ENCODE results near the gene ATF7. TPM values are rescaled to one million over a fixed set of nuclear protein-coding genes. Genes with fewer than 3 reads are reported as not detected.

The ATF7 gene
- total and polyA plus RNA-seq, 2 donors (not counting 3 experiments of a cell fraction or from before 2014, with no cell fraction given) = 36.0 to 68.5 TPM

DNA sequence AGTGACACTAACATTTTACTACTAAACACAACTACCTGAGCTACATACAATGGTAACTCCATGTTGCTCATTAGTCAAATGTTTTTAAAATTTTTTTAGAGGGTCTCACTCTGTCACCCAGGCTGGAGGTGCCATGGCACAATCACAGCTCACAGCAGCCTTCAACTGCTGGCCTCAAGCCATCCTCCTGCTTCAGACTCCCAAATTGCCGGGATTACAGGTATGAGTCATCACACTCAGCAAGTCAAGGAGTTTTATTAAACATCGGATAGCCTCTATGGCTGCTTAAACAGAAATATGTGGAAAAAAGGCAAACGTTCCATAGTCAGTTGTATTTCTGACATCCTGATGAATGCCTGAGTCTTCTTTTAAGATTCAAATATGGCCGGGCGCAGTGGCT is 107.8 kb downstream of the ATF7 start:
- intact Hi-C loops (cut with micrococcal nuclease) (no loop called here), dilution Hi-C loops (cut with MboI; ENCODE audit: extremely low pct_ligation_motif_present, low sequenced_read_pairs) (no loop called here)
- DNase-seq (ENCODE audit: low read depth, low spot score) (no peak), FAIRE-seq (no peak)
- Histone ChIP-seq H3K27me3 (ENCODE audit: control insufficient read depth in 2 of 2, insufficient read depth in 2 of 2, low read length in 2 of 2) (no peaks in the 10 kb centered on the region), H3K27ac (ENCODE audit: insufficient read depth, low read depth, low read length) (no peak overlapping the region), H3K4me2 (ENCODE audit: insufficient read depth, low read length) (no peak overlapping the region), H3K4me1 (ENCODE audit: control insufficient read depth, extremely low read depth, insufficient read depth, low read length) (no peaks in the 10 kb centered on the region), H3K9me3 (replicated peaks; ENCODE audit: control insufficient read depth, insufficient read depth, low read length) (no peaks in the 10 kb centered on the region), H4K20me1 (replicated peaks; ENCODE audit: control insufficient read depth, extremely low read depth, insufficient read depth, low read length) (no peaks in the 10 kb centered on the region), H3K79me2 (ENCODE audit: control insufficient read depth, insufficient read depth, low read length) (no peaks in the 10 kb centered on the region), H3K4me3 (replicated peaks in 1 of 3; ENCODE audit: insufficient read depth in 1 of 3, low read depth in 1 of 3, low read length in 3 of 3) (no peak overlapping the region), H2AFZ (ENCODE audit: low read depth, low read length) (no peak overlapping the region), H3K9me1 (replicated peaks; ENCODE audit: control insufficient read depth, extremely low read depth, insufficient read depth, low read length) (no peaks in the 10 kb centered on the region), H3K36me3 (ENCODE audit: control insufficient read depth in 2 of 2, extremely low read depth in 1 of 2, insufficient read depth in 2 of 2, low read length in 2 of 2) (peaks cover 25 to 35% of the 10 kb centered on the region in 2 experiments), H3K9ac (replicated peaks; ENCODE audit: extremely low read depth, insufficient read depth, low read length) (no peak overlapping the region)
- BruUV-seq (replicated peaks) = no TSS peak
- POLR2A ChIA-PET = no interaction called here
- CTCF ChIA-PET = interaction anchor here (0.9 to 1.1 kb wide), 2 partner anchors 10 to 158 kb away, joined by 3 to 4 read pairs; partner anchors contain the start of gene ATP5MC2
- TF ChIP-seq FOS (IDR thresholded peaks at IDR 0.05; ENCODE audit: borderline replicate concordance, insufficient read depth, low read length) = no peak
- TF ChIP-seq, protein P1, sequence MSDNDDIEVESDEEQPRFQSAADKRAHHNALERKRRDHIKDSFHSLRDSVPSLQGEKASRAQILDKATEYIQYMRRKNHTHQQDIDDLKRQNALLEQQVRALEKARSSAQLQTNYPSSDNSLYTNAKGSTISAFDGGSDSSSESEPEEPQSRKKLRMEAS (IDR thresholded peaks at IDR 0.05; ENCODE audit: insufficient read depth, insufficient read length) = no peak
- no peak for TF ChIP-seq EZH2 (IDR thresholded peaks at IDR 0.05; ENCODE audit: borderline replicate concordance, low read depth, low read length, severe bottlenecking)
- TF ChIP-seq POLR2AphosphoS5 (IDR thresholded peaks at IDR 0.05; ENCODE audit: insufficient read depth, low read depth, low read length) = no peak
- TF ChIP-seq, protein P2, sequence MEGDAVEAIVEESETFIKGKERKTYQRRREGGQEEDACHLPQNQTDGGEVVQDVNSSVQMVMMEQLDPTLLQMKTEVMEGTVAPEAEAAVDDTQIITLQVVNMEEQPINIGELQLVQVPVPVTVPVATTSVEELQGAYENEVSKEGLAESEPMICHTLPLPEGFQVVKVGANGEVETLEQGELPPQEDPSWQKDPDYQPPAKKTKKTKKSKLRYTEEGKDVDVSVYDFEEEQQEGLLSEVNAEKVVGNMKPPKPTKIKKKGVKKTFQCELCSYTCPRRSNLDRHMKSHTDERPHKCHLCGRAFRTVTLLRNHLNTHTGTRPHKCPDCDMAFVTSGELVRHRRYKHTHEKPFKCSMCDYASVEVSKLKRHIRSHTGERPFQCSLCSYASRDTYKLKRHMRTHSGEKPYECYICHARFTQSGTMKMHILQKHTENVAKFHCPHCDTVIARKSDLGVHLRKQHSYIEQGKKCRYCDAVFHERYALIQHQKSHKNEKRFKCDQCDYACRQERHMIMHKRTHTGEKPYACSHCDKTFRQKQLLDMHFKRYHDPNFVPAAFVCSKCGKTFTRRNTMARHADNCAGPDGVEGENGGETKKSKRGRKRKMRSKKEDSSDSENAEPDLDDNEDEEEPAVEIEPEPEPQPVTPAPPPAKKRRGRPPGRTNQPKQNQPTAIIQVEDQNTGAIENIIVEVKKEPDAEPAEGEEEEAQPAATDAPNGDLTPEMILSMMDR (IDR thresholded peaks at IDR 0.05; ENCODE audit: extremely low read depth in 1 of 2, insufficient read depth in 1 of 2, low read depth in 1 of 2, low read length in 2 of 2) = no peak
- TF ChIP-seq GATA2 (IDR thresholded peaks at IDR 0.05; ENCODE audit: insufficient read depth, insufficient read length, low read depth, low read length) = no peak
- TF ChIP-seq POLR2A (IDR thresholded peaks at IDR 0.05; ENCODE audit: low read depth, low read length) = no peak
- no peak for TF ChIP-seq JUN (IDR thresholded peaks at IDR 0.05; ENCODE audit: borderline replicate concordance, insufficient read depth, insufficient read length, low read depth)
- no peak for TF ChIP-seq MYC (IDR thresholded peaks at IDR 0.05; ENCODE audit: low read depth, low read length)
